Stomach smooth muscle (tissue), 2 donors: ENCODE results near the gene HGD.

Experiments used
- H3K27ac ChIP-seq: one replicate; pipeline ENCODE4 v1.7.0; 2013; ENCODE audit warnings: mild to moderate bottlenecking, low read length, inconsistent platforms
- H3K27me3 ChIP-seq, 2 donors: one replicate each; pipeline ENCODE4 v1.7.0; 2013; ENCODE audit warnings: low read length in 2 of 2; ENCODE audit not compliant: insufficient read depth in 2 of 2, control insufficient read depth in 1 of 2
- H3K36me3 ChIP-seq, 2 donors: one replicate each; pipeline ENCODE4 v1.7.0; 2013; ENCODE audit warnings: low read length in 2 of 2; ENCODE audit not compliant: control insufficient read depth in 2 of 2, insufficient read depth in 2 of 2
- H3K4me1 ChIP-seq: one replicate; pipeline ENCODE4 v1.7.0; 2013; ENCODE audit warnings: low read length; ENCODE audit not compliant: control insufficient read depth, insufficient read depth
- H3K4me3 ChIP-seq, 2 donors: one replicate each; pipeline ENCODE4 v1.7.0; 2013; ENCODE audit warnings: low read length in 2 of 2
- H3K9ac ChIP-seq, 2 donors: one replicate each; pipeline ENCODE4 v1.7.0; 2013; ENCODE audit warnings: low read length in 2 of 2, mild to moderate bottlenecking in 1 of 2
- H3K9me3 ChIP-seq, 2 donors: one replicate each; pipeline ENCODE4 v1.7.0; 2013; ENCODE audit warnings: low read length in 2 of 2; ENCODE audit not compliant: control insufficient read depth in 2 of 2
- donor health status: healthy.
- donor health status: Pancreatic carcinoma.

HGD gene

DNA sequence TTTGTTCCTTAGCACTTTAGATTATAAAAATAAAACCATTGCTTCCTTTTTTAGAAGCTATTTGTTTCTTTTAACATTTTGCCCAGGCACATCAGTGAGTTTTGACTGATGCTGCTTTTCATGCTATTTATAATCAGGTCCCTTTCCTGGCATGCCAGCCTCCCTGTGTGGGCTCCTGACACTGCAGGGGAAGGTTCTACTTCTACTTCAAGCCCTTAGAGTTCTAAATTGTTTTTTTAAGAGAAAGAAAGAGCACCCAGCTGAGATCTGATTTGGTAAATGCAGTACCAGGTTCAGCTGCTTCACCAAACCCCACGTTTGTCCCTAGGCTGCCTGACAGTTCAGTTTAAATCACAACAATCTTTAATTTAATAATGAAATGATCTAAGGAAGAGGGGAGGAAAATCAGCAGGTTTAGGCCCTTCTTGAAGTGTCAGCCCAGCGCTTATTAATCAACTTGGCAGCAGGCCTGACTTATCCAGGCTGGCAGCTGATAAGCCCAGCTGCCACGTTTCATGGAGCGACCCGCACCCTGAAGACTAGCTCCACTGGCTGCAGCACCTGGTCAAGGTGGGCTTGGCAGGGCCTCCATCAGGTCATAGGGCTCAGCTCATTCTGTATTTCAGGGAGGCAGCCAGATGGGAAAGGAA, 29.0 kb downstream of the HGD start:
- H3K4me1 ChIP-seq = peaks cover 14% of the 10 kb centered on the region
- no peak overlapping the region for H3K4me3 ChIP-seq
- peak overlapping the region; percentile 31 for H3K27ac ChIP-seq
- H3K27me3 ChIP-seq = no peaks in the 10 kb centered on the region
- H3K9me3 ChIP-seq = no peaks in the 10 kb centered on the region
- H3K9ac ChIP-seq = no peak overlapping the region
- no peaks in the 10 kb centered on the region for H3K36me3 ChIP-seq

DNA sequence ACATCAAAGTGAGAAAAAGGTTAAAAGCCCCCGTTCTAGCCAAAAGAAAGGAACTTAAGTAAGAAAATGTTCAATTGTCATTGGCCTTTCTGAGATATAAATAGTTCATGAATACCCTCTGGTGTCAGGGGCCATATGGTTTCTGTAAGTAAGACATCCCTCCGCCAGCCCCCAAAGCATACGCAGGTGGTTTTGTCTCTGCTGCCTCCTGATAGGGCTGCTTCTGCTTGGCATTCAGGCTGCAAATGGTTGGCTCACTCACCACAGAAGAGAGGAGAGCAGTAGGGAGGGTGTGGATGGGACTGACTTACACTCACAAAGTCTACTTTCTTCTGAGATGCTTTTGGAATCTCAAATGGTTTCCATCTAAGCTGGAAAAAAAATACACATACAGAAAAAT, 29.8 kb downstream of the HGD start:
- Histone ChIP-seq H3K27me3 (no peaks in the 10 kb centered on the region), H3K27ac (peak overlapping the region; percentile 18), H3K36me3 (no peaks in the 10 kb centered on the region), H3K4me1 (peaks cover 15% of the 10 kb centered on the region), H3K4me3 (no peak overlapping the region), H3K9ac (no peak overlapping the region), H3K9me3 (no peaks in the 10 kb centered on the region)

DNA sequence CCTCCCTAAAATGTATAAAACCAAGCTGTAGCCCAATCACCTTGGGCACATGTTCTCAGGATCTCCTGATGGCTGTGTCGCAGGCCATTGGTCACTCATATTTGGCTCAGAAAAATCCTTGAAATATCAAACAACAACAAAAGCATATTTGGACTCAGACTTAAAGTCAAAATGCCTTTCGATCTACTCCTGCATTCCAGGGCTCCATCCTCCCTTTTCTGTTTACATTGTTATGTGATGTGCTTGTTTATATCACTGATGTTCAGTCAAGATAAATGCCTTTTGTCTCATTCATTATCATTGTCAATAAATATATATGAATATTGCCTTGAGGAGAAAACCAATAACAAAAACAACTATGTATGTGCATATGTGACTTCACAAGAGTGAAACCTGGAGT, 31.7 kb downstream of the HGD start:
- Histone ChIP-seq H3K9ac (no peak overlapping the region), H3K27ac (no peak overlapping the region), H3K9me3 (no peaks in the 10 kb centered on the region), H3K4me1 (peaks cover 21% of the 10 kb centered on the region), H3K27me3 (no peaks in the 10 kb centered on the region), H3K4me3 (no peak overlapping the region), H3K36me3 (no peaks in the 10 kb centered on the region)

DNA sequence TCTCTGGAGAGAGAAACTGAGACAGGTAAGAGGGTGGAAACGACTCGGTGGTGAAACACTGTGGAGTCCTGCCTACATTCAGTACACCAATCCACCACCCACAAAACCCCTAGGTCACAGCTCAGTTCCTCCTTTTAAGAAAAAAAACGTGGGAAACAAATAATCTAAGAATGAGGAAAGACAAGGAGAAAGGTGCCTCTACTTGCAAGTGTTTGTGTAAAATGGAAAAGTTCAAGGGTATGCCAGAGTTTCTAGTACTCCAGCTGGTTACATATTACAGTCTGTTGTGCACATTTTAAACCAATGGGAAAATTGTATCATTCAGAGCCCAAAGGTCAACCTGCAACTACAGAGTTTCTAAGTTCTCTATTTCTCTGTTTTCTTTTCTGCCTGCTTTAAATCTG, 32.2 kb downstream of the HGD start:
- H3K36me3 ChIP-seq = no peaks in the 10 kb centered on the region
- H3K27me3 ChIP-seq = no peaks in the 10 kb centered on the region
- no peak overlapping the region for H3K27ac ChIP-seq
- H3K9ac ChIP-seq = no peak overlapping the region
- H3K4me3 ChIP-seq = no peak overlapping the region
- H3K9me3 ChIP-seq = no peaks in the 10 kb centered on the region
- peaks cover 21% of the 10 kb centered on the region for H3K4me1 ChIP-seq

DNA sequence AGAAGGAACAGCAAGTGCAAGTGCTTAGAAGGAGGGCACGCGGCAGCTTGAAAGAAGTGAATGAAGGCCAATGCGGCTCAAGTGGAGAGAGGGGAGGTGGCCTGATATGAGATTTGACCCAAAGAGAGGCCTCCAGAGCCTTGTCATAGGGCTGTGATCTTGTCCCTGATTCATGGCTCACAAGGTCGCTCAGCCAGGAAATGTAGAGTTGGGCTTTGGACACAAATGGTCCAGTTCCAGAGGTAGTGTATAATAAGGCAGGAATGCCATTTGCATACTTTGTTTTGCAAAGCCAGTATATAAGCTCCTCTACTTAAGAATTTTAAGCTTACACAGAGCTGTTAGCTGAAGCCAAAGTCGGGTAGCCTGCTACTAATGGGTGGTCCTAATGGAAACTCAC, 33.7 kb downstream of the HGD start:
- Histone ChIP-seq H3K4me3 (no peak overlapping the region), H3K9ac (no peak overlapping the region), H3K27ac (no peak overlapping the region), H3K36me3 (no peaks in the 10 kb centered on the region), H3K4me1 (peaks cover 19% of the 10 kb centered on the region), H3K27me3 (no peaks in the 10 kb centered on the region), H3K9me3 (no peaks in the 10 kb centered on the region)

DNA sequence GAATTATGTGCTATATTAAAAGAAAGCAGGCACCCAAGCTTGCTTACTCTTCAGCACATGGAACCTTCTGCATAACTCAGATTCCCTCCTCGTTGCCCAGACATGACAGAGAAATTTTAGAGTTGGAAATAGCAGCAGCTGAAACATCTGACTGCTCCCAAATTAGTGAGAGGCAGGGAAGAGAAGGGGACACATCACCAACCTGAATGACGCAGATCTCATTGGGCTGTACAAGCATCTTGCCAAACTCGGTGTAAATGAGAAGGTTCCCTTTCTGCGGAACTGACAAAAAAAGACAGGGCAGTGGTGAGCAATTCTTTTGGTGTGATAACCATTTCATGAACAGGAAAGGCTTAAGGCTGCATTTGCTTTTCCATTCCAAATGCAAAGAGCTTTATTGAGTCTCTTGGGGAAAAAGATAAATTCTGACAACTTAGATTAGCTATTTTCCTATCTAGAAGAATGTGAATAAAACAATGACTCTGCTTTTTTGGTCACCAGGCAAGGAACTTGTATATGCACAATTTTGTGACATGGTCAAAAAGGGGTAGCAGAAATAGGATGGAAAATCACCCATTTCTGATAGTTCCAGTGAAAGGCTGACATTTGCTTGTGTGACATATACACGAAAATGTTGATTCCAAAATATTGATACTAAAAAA, 35.1 kb downstream of the HGD start:
- Histone ChIP-seq H3K4me3 (no peak overlapping the region), H3K36me3 (no peaks in the 10 kb centered on the region), H3K4me1 (peaks cover 14% of the 10 kb centered on the region), H3K27me3 (no peaks in the 10 kb centered on the region), H3K9ac (no peak overlapping the region), H3K27ac (peak overlapping the region; percentile 55), H3K9me3 (no peaks in the 10 kb centered on the region)

DNA sequence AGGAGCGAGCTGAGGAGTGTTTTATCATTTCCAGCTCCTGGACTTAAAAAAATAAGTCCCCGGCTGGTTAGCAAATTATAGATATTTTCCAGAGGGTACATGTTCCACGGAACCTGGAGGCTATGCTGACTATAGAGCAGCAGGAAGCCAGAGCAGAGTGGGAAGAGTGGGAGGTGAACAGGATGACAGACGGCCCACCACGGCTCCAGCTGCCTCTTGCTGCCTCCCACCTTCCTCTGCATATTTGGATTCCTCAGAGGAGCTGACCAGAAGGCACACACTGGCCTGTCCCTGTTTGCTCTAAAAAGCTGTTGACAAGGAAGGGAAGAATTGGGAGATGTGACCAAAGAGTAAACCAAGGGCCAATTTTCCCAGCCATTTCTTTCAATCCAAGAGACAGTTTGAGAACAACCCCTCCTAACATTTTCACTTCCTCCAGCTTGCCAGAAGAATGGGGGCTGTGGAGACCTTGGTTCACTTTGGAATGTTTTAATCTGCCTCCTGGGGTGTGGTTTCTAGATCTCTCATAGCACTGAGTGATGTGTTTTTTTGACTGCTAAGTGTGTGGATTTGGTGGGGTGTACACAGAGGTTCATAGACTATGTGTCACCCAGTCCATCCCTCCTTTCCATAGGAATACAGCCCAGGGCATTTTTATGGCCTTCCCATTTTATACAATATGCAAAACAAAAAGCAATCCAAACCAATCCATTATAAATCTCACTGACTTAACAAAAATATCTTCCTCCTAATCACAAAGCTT, 36.8 kb downstream of the HGD start:
- Histone ChIP-seq H3K4me3 (no peak overlapping the region), H3K4me1 (peaks cover 14% of the 10 kb centered on the region), H3K36me3 (no peaks in the 10 kb centered on the region), H3K27me3 (no peaks in the 10 kb centered on the region), H3K9ac (no peak overlapping the region), H3K9me3 (no peaks in the 10 kb centered on the region), H3K27ac (no peak overlapping the region)

DNA sequence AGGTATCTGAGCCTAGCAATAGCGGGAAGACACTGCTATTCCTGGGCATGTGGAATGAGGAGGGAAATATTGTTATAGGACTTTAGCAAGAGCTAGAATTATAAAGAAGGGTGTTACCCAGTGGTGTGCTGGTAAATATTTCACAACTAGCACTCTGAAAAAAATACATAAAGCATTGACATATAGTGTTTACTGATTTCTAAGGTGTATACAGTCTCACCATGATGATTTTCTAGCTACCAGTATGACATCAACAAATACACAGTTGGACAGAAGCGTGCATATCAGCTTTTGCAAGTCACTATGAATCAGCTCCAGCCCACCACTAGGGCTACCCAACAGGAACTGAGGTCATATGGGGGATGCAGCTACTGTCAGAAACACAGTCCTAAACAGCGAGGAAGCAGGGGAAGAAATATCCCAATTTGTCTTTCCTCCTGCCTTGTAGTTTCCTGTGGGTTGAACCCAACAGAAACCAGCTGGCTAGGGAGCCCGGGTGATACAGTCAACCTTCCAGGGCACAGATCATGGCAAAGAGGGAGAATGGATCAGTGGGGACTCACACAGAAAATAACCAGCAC, 39.6 kb downstream of the HGD start:
- Histone ChIP-seq H3K36me3 (no peaks in the 10 kb centered on the region), H3K27ac (no peak overlapping the region)

DNA sequence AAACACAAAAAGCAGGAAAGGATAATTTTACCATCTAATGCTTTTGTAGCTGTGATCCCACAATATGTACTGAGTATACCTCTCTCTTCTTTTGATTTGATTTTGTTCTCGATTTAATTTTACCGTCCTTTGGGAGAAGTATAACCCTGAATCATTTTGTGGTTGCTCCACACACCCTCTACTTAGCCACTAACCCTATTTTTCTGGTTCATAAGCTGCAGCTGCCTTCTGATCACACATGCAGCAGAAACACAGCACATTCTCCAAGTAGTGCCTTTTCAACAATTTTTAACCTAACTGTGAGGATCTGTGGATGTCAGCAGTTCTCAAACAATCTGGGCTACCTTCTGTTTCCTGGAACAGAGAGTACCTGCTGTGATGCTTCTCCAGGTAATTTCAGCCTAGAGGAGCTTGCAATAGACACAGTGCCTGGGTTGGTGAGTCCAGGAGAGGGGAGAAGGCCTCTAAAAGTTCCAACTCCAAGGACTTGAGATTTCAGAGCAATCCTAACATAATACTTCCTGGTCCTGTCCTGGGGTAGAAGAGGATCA, 40.3 kb downstream of the HGD start:
- Histone ChIP-seq H3K36me3 (no peaks in the 10 kb centered on the region), H3K27ac (no peak overlapping the region), H3K9me3 (no peaks in the 10 kb centered on the region), H3K27me3 (peaks cover 0 to 2% of the 10 kb centered on the region in 2 donors), H3K9ac (no peak overlapping the region), H3K4me1 (peaks cover 4% of the 10 kb centered on the region), H3K4me3 (no peak overlapping the region)

More for the DNA sequence above, 39.6 kb downstream of the HGD start:
- H3K9ac ChIP-seq = no peak overlapping the region
- H3K4me1 ChIP-seq = peaks cover 8% of the 10 kb centered on the region
- peaks cover 0 to 2% of the 10 kb centered on the region in 2 donors for H3K27me3 ChIP-seq
- no peaks in the 10 kb centered on the region for H3K9me3 ChIP-seq
- no peak overlapping the region for H3K4me3 ChIP-seq

DNA sequence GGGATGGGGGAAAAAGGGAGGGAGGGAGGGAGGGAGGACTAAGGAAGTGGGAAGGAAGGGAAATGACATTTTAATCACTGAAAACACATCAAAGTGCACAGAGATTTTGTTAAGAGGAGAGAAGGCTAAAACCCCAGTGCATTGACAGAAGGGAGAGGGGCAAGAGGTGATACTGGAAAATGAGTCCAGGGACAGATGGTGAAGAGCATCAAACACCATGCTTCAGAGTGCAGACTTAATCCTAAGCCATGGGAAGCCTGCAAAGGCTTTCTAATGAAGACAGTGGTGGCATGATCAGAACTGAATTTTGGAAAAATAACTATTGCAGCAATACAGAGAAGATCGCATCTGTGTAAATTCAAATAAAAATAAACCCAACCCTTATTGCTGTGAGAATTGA, 41.8 kb downstream of the HGD start:
- H3K9me3 ChIP-seq = no peaks in the 10 kb centered on the region
- peaks cover 5% of the 10 kb centered on the region for H3K4me1 ChIP-seq
- no peak overlapping the region for H3K27ac ChIP-seq
- H3K4me3 ChIP-seq = no peak overlapping the region
- H3K36me3 ChIP-seq = no peaks in the 10 kb centered on the region
- peaks cover 0 to 2% of the 10 kb centered on the region in 2 donors for H3K27me3 ChIP-seq
- H3K9ac ChIP-seq = no peak overlapping the region
